NB4 (cell line): ENCODE measurements around the gene SLC46A1.

Experiments used
- CTCF ChIP-seq: IDR thresholded peaks from one replicate; pipeline ENCODE4 v1.5.1; 2012; ENCODE audit warnings: low read depth, low read length
- MAX ChIP-seq: IDR thresholded peaks from 2 replicates; pipeline ENCODE4 v1.6.1; 2011; ENCODE audit warnings: low read depth, low read length
- POLR2A ChIP-seq: IDR thresholded peaks from 2 replicates; pipeline ENCODE4 v1.6.1; 2011; ENCODE audit warnings: mild to moderate bottlenecking; ENCODE audit not compliant: insufficient read length; ENCODE audit errors: extremely low read depth

GRCh38 chr17:28371245-28372202 lies 34.5 kb downstream of the SLC46A1 start, which contains the start of gene SARM1:
- TF ChIP-seq POLR2A = no peak
- no peak for TF ChIP-seq CTCF
- peak; percentile 62 for TF ChIP-seq MAX
